GM19043 (cell line): ENCODE measurements around the gene BCL2.

Source experiments
- ATAC-seq: cut with Tn5 transposase; IDR thresholded peaks from one replicate; pipeline ENCODE4 v1.9.1; 2021; ENCODE audit warnings: low read depth; ENCODE audit not compliant: unreplicated experiment

BCL2 gene

DNA sequence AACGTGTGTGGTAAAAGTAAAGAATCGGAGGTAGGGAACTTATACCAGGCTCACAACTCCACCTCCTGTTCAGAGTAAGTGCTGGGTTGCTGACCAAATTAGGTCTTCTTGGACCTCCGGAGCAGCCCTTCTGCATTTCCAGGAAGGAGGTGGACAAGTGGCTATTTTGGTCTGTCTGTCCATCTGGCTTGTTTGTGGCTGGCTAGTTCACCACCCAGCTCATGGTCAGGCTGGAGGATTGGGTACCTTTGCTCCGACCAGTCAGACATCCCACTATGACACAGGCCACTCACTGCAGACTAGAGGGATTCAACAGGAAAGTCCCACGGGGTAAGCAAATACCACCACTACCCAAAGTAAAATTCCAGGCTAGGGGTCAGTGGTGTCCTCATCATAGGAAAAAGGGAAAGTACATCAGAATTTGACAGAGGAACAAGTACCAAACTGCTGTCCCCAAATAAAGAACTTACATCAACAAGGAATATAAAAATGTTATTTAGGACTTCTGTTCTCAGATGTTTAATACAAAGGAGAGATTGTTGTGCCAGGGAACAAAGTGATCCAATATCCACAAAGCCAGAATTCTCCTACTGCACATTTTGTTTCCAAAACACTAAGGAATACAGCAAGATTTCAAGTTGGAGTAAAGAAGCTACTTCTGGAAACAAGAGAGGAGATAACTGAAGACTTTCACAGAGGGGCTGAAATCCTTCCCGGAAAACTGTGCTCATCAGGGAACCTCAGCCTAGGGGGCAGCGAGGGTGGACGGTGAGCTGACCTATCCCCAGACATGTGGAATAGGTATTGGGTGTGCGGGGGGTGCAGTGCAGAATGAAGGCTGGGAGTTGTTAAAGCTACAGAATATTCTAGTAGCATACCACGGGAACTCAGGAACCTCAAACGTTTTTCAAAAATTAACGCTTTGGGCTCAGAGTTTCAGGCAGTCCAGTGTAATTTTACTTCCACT, 56.9 kb downstream of the BCL2 start:
- ATAC-seq = no peak

- no peak for ATAC-seq
Observed at GRCh38 chr18:63261029-63261428, 58.5 kb downstream of the BCL2 start.

- ATAC-seq = no peak
Observed at GRCh38 chr18:63260380-63260754, 59.2 kb downstream of the BCL2 start.

GRCh38 chr18:63259567-63260379, 59.8 kb downstream of the BCL2 start:
- ATAC-seq = no peak

GRCh38 chr18:63258749-63259566, 60.6 kb downstream of the BCL2 start:
- ATAC-seq = no peak

- no peak for ATAC-seq
Observed at GRCh38 chr18:63257453-63257852, 62.1 kb downstream of the BCL2 start.

GRCh38 chr18:63255435-63255834, 64.1 kb downstream of the BCL2 start:
- peak; percentile 64 for ATAC-seq

DNA sequence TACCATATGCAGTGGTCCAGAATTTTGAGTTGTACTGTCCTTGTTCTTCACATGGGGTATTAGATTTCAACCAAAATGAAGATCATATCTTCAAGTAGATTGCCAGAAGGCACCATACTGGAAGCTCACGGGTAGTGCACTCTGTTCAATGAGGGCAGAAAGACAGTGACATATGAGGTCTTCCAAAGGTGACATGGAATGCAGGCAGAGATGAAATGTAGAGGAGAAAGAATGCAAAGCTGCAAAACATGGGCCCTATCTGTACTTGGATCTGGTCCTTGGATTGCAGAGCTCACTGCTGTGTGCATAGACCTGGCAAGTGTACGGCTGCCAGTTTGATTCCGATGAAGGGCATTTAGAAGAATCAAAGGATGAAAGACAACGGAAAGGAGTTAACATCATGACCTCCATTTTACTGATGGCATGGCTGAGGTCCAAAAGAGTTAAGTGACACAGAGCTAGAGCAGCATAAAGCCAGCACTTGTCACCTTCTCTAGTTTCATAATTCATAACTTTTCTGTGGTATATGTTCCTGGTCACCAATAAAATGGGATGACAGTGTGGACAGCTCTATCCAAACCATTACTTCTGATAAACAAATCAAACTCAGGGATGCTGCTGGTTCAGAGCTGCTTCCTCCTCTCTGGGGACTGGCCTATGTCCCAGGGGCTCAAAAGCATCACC, 64.7 kb downstream of the BCL2 start:
- ATAC-seq = peak; percentile 6

DNA sequence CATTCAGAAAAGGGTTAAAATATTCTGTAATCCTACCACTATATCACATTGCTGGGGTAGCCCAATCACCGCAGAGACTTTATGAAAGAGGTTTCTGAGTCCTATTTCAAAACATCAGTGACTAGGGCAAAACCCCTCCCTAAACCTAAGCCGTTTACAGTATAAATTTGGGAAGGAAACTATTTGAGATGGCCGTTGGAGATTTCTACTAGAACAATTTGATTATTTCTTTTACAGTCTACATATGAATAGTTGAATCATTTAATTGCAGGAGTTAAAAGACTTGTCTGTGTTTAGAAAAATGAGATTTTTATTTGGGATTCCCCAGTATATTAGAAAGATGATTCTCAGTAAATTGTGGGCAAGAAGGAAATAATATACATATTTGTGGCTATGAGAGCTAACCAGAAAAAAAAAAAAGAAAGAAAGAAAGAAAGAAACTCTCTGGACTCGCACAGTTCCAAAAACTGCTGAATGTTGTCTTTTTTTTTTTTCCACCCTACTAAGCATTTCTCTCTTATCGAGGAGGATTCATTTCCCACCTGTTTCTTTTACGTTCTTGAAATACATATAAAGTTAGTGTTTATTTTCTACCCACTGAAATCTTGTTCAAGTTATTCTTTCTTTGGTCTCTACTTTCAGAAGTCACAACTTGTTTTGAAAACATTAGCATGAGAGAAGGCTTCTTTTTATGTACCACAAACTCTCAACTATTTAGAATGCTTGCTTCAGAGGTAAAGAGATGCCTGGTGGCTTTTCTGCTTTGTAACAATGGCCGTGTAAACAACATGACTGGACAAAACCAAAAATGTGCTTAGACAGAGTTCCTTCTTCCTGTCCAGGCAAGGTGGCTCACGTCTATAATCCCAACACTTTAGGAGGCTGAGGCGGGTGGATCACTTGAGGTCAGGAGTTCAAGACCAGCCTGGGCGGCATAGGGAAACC, 65.9 kb downstream of the BCL2 start:
- no peak for ATAC-seq

DNA sequence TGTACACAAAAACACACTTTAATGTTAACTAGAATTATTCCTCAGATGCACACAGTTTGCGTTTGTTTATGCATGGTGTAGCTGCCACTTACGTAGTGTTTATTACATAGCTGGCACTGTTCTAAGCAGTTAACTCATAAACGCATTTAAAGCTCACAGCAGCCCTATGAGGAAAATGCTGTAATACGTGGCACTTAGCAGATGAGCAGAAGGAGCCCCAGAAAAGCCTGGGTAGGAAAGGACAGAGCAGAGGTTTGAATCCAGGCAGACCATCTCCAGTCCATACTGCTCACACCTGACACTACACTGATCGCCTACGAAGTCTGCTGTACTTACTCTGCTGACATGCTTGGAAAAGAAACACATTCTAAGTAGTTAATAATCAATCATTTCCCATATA, 66.6 kb downstream of the BCL2 start:
- ATAC-seq = no peak

GRCh38 chr18:63249771-63250170, 69.8 kb downstream of the BCL2 start:
- no peak for ATAC-seq

DNA sequence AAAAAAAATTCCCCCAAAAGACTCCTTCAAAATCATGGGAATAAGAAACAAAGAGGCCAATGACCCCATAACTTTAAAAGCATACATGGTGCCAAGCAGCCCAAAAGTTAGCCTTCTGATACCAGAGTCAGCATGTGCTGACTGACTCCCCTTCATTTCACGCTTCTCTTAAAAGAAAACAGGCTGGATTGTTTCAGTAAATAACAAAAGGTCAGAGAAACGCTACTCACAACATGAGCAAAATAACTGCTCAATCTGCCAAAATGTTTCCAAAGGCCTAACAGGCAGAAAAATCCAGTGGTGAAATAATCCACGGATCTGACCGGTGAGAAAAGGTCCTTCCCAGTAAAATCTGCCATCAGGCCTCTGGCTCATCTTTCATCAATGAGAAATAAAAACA, 71.6 kb downstream of the BCL2 start:
- no peak for ATAC-seq

DNA sequence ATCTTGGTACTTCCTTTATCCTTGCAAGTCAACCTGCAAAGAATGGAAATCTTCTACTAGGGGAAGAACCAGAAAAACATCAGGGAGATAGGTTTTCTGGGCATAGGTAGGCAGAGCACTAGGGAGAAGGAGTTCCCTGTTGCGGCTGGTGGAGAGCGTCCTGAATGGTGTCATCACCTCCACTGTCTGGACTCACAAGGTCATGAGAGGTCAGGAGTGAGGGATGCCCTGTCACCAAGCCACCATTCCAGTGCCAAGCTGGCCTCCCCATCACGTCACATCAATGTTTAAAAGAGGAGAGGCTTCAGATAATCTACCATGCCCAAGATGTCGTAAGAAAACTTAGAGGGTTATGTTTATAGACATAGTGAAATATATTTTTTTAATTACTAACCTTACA, 72.1 kb downstream of the BCL2 start:
- no peak for ATAC-seq

- ATAC-seq = no peak
Observed at GRCh38 chr18:63245600-63245999, 74.0 kb downstream of the BCL2 start.

GRCh38 chr18:63244607-63245006, 75.0 kb downstream of the BCL2 start:
- ATAC-seq = no peak

DNA sequence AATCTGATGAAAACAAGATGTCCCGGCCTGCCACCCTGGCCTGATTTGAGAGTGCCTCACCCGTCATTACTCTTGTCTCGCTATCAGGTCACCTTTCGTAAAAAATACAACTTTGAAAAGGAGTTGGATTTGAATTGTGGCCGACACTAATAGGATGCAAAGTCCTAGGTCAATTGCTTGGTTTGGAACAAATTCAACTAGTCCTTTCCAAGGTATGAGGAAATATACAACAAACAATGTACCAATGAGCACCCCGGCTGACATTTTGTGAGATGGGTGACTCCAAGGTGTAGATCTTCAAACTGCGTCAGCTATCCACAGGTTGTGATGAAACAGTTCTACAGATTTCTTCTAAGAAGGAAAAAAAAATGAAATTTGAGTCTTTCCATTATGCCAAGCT, 77.8 kb downstream of the BCL2 start:
- ATAC-seq = no peak

- ATAC-seq = no peak
Observed at GRCh38 chr18:63241317-63241712, 78.3 kb downstream of the BCL2 start.

DNA sequence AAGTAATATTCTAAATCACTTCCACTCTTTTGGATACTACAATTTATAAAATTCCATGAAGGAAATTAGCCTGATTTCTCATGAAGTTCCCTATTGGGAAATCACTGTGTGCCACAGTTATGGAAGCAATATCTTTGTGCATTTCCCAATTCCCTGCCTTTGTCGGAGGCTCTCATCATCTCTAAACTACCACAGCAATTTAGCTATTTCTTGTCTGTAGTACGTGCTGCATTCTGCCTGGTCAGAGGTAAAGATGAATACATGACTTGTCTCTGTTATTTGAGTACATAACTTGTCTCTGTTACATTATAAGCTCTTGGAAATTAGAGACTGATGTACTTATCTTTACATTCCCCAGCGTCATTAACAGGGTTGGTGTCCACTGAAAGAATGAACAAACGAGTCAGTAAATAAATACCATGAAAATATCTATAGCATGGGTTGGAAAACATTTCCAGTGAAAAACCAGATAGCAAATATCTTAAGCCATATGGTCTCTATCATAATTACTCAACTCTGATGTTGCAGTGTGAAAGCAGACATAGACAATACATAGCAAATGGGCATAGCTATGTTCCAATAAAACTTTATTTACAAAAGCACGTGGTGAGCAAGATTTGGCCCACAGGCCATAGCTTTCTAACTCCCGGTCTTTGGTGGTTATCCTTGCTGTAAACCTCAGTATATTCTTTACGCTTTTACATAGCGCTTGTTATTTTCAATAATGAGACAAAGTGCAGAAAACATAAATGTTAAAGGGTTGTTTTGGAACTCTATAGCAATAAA, 78.8 kb downstream of the BCL2 start:
- no peak for ATAC-seq
